ENCODE measurements around the gene PTGDR2.
A peak's percentile ranks its signal among the peaks of the same experiment; 100 is the strongest.

The PTGDR2 gene

GRCh38 chr11:60879971-60880588, 24.3 kb upstream of the PTGDR2 start:
- TF ChIP-seq CTCF (conservative IDR thresholded peaks at IDR 0.05) (no peak), ZFX (IDR thresholded peaks at IDR 0.05) (no peak)
- H3K27ac ChIP-seq = peak overlapping the region; percentile 49; the same call in 1 of the 2 replicates

- no peak overlapping the region for H3K27ac ChIP-seq
- TF ChIP-seq ZFX (IDR thresholded peaks at IDR 0.05) (no peak), CTCF (conservative IDR thresholded peaks at IDR 0.05) (no peak)
Observed at GRCh38 chr11:60879104-60879503, 23.4 kb upstream of the PTGDR2 start.

- TF ChIP-seq ZFX (IDR thresholded peaks at IDR 0.05) = no peak
- TF ChIP-seq CTCF (conservative IDR thresholded peaks at IDR 0.05) = no peak
- no peak overlapping the region for H3K27ac ChIP-seq
Observed at GRCh38 chr11:60878245-60879101, 22.7 kb upstream of the PTGDR2 start.

GRCh38 chr11:60876168-60876485, 20.4 kb upstream of the PTGDR2 start:
- TF ChIP-seq ZFX (IDR thresholded peaks at IDR 0.05) (no peak), CTCF (conservative IDR thresholded peaks at IDR 0.05) (no peak)
- H3K27ac ChIP-seq = no peak overlapping the region

- H3K27ac ChIP-seq = no peak overlapping the region; the same call in 1 of the 2 replicates
- no peak for TF ChIP-seq ZFX (IDR thresholded peaks at IDR 0.05)
- no peak for TF ChIP-seq CTCF (conservative IDR thresholded peaks at IDR 0.05)
Observed at GRCh38 chr11:60875366-60876167, 19.8 kb upstream of the PTGDR2 start.

- peak overlapping the region; percentile 12; the same call in 1 of the 2 replicates for H3K27ac ChIP-seq
- TF ChIP-seq ZFX (IDR thresholded peaks at IDR 0.05) = no peak
- TF ChIP-seq CTCF (conservative IDR thresholded peaks at IDR 0.05) = no peak
Observed at GRCh38 chr11:60874421-60875365, 18.9 kb upstream of the PTGDR2 start.

All from C4-2B (cell line).